C4-2B (cell line): ENCODE data around the gene HSH2D.

Experiments used
- CTCF ChIP-seq: fragments of 450-650 bp; conservative IDR thresholded peaks from 2 replicates; pipeline ENCODE4 v1.5.1; 2017; ENCODE audit warnings: mild to moderate bottlenecking
- ZFX ChIP-seq: fragments of 450-650 bp; IDR thresholded peaks from 2 replicates; pipeline ENCODE4 v1.6.1; 2017

GRCh38 chr19:16146112-16146511 is 2.6 kb downstream of the HSH2D start:
- no peak for TF ChIP-seq CTCF
- TF ChIP-seq ZFX = no peak
